ENCODE results near the gene TTLL8. TPM values are rescaled to one million over a fixed set of nuclear protein-coding genes. Genes with fewer than 3 reads are reported as not detected.

Gene TTLL8
- total RNA-seq, 2 donors from 2014 or later: 0.74 TPM; not detected in 1

- Histone ChIP-seq H3K9me3 (no peaks in the 10 kb centered on the region), H3K36me3 (no peaks in the 10 kb centered on the region), H3K4me1 (replicated peaks) (no peaks in the 10 kb centered on the region), H3K4me3 (no peak overlapping the region), H3K27me3 (replicated peaks; ENCODE audit: insufficient read depth) (no peaks in the 10 kb centered on the region), H3K27ac (no peak overlapping the region)
- intact Hi-C loops (cut with DNase I): no loop called here
- 90% methylated on average over 14 of the region's 14 CpGs for WGBS
- TF ChIP-seq CTCF (IDR thresholded peaks at IDR 0.05): no peak
- no peak for DNase-seq (ENCODE audit: low spot score)
Observed at GRCh38 chr22:50071432-50072166, 13.5 kb upstream of the TTLL8 start.

GRCh38 chr22:50070366-50070765 lies 12.3 kb upstream of the TTLL8 start:
- Histone ChIP-seq H3K27me3 (replicated peaks; ENCODE audit: insufficient read depth) (no peaks in the 10 kb centered on the region), H3K4me1 (replicated peaks) (no peaks in the 10 kb centered on the region), H3K4me3 (no peak overlapping the region), H3K36me3 (no peaks in the 10 kb centered on the region), H3K9me3 (no peaks in the 10 kb centered on the region), H3K27ac (no peak overlapping the region)
- TF ChIP-seq CTCF (IDR thresholded peaks at IDR 0.05): no peak
- DNase-seq (ENCODE audit: low spot score): no peak
- intact Hi-C loops (cut with DNase I): no loop called here
- WGBS: 89% methylated on average over 8 of the region's 8 CpGs

GRCh38 chr22:50068096-50068495 lies 10.0 kb upstream of the TTLL8 start:
- Histone ChIP-seq H3K4me3 (no peak overlapping the region), H3K27me3 (replicated peaks; ENCODE audit: insufficient read depth) (no peaks in the 10 kb centered on the region), H3K27ac (no peak overlapping the region), H3K9me3 (no peaks in the 10 kb centered on the region), H3K4me1 (replicated peaks) (no peaks in the 10 kb centered on the region), H3K36me3 (no peaks in the 10 kb centered on the region)
- WGBS: 92% methylated on average over 11 of the region's 11 CpGs
- no peak for DNase-seq (ENCODE audit: low spot score)
- TF ChIP-seq POLR2AphosphoS5 (IDR thresholded peaks at IDR 0.05) (no peak), POLR2A (IDR thresholded peaks at IDR 0.05) (no peak), CTCF (IDR thresholded peaks at IDR 0.05) (no peak)
- intact Hi-C loops (cut with DNase I): no loop called here

GRCh38 chr22:50067244-50067643 lies 9.1 kb upstream of the TTLL8 start:
- TF ChIP-seq CTCF (IDR thresholded peaks at IDR 0.05) (no peak), POLR2A (IDR thresholded peaks at IDR 0.05) (no peak), POLR2AphosphoS5 (IDR thresholded peaks at IDR 0.05) (no peak)
- intact Hi-C loops (cut with DNase I): no loop called here
- DNase-seq (ENCODE audit: low spot score): no peak
- no peak overlapping the region for H3K4me3 ChIP-seq
- H3K36me3 ChIP-seq: no peaks in the 10 kb centered on the region
- no peaks in the 10 kb centered on the region for H3K9me3 ChIP-seq
- H3K4me1 ChIP-seq (replicated peaks): no peaks in the 10 kb centered on the region
- 84% methylated on average over 5 of the region's 8 CpGs for WGBS
- H3K27me3 ChIP-seq (replicated peaks; ENCODE audit: insufficient read depth): no peaks in the 10 kb centered on the region
- no peak overlapping the region for H3K27ac ChIP-seq

GRCh38 chr22:50064453-50064852 lies 6.4 kb upstream of the TTLL8 start:
- WGBS: 79% methylated on average over 18 of the region's 18 CpGs
- Histone ChIP-seq H3K27me3 (replicated peaks; ENCODE audit: insufficient read depth) (no peaks in the 10 kb centered on the region), H3K4me1 (replicated peaks) (no peaks in the 10 kb centered on the region), H3K9me3 (no peaks in the 10 kb centered on the region), H3K4me3 (no peak overlapping the region), H3K27ac (no peak overlapping the region), H3K36me3 (no peaks in the 10 kb centered on the region)
- intact Hi-C loops (cut with DNase I): no loop called here
- no peak for DNase-seq (ENCODE audit: low spot score)
- TF ChIP-seq CTCF (IDR thresholded peaks at IDR 0.05): no peak
- TF ChIP-seq POLR2A (IDR thresholded peaks at IDR 0.05): no peak
- no peak for TF ChIP-seq POLR2AphosphoS5 (IDR thresholded peaks at IDR 0.05)
